Measurements from ENCODE around the gene OASL.

Gene OASL

DNA sequence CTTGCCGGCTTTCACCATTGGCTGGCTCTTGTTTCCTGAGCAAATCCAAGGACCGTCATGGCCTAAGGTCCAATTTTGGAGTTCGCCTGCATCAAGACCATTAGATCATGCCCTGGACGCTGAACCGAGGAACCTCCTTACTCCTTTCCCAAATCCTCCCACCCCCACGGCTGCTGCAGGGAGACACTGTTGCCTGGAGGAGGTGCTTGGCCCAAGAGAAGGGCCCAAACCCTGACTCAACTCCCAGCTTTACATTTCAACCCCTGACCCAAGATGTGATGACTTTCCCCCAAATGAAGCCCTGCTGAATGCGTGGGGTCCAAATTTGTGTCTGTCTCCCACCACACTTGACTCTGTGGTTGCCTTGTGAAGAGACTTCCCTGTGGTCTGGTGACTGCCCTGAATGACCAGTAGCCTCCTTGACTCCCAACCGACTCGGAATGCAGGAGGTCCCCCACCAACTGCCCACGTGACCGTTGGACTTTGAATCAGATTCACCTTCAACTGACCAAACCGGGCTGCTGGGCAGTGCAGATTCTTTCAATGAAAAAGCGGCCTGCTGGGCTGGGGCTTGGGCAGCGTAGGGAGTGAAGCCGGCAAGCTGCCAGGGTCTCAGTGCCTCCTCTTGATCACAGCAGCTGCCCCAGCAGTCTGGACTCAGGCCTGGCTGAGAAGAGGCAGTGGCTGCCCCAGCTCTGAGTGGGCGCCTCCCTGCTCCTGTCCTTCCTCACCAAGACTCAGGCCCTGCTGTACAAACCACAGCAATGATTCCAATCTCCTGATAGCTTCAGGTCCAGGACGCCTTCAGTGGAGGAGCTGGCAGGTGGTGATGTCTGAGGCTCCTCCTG is 46.7 kb upstream of the OASL start:
- TF ChIP-seq CREB1 (IDR thresholded peaks at IDR 0.05; ENCODE audit: low read depth) = no peak
- TF ChIP-seq ZBTB7A (IDR thresholded peaks at IDR 0.05; ENCODE audit: low read depth) = no peak

DNA sequence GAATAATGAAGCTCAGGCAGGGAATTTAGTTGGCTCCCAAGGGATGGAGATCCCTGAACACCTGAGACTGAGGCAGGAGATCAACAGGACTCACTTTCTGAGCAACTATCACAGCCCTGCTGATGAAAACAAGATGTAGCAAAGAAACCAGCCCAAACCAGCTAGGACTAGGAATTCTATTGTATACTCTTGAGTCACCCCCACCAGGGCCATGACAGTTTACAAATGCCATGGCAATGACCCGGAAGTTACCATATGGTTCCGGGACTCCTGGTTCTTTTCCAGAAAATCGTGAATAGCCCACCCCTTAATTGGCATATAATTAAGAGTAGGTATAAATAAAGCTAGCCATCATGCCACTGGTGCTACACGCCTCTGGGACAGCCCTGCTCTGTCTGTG is 46.0 kb upstream of the OASL start:
- TF ChIP-seq, protein P1, sequence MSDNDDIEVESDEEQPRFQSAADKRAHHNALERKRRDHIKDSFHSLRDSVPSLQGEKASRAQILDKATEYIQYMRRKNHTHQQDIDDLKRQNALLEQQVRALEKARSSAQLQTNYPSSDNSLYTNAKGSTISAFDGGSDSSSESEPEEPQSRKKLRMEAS (IDR thresholded peaks at IDR 0.05) = no peak
- no peak for TF ChIP-seq EGR1 (IDR thresholded peaks at IDR 0.05)
- no peak for TF ChIP-seq FOXM1 (IDR thresholded peaks at IDR 0.05; ENCODE audit: borderline replicate concordance, low read depth)
- no peak for TF ChIP-seq TCF12 (IDR thresholded peaks at IDR 0.05; ENCODE audit: low read depth)
- TF ChIP-seq CEBPB (IDR thresholded peaks at IDR 0.05) = no peak
- no peak for TF ChIP-seq NFIC (IDR thresholded peaks at IDR 0.05)
- TF ChIP-seq RAD21 (IDR thresholded peaks at IDR 0.05; ENCODE audit: low read depth) = no peak
- TF ChIP-seq TAF1 (IDR thresholded peaks at IDR 0.05; ENCODE audit: low read depth) = no peak
- no peak for TF ChIP-seq YY1 (IDR thresholded peaks at IDR 0.05; ENCODE audit: low read depth)
- no peak for TF ChIP-seq CREB1 (IDR thresholded peaks at IDR 0.05; ENCODE audit: low read depth)
- TF ChIP-seq EP300 (IDR thresholded peaks at IDR 0.05; ENCODE audit: borderline replicate concordance) = no peak
- no peak for TF ChIP-seq REST (IDR thresholded peaks at IDR 0.05; ENCODE audit: low read depth)
- TF ChIP-seq, protein P2, sequence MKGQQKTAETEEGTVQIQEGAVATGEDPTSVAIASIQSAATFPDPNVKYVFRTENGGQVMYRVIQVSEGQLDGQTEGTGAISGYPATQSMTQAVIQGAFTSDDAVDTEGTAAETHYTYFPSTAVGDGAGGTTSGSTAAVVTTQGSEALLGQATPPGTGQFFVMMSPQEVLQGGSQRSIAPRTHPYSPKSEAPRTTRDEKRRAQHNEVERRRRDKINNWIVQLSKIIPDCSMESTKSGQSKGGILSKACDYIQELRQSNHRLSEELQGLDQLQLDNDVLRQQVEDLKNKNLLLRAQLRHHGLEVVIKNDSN (IDR thresholded peaks at IDR 0.05) = no peak
- TF ChIP-seq TEAD4 (IDR thresholded peaks at IDR 0.05) = no peak
- TF ChIP-seq ZBTB7A (IDR thresholded peaks at IDR 0.05; ENCODE audit: low read depth) = no peak

- TF ChIP-seq TAF1 (IDR thresholded peaks at IDR 0.05; ENCODE audit: low read depth) (no peak), TCF12 (IDR thresholded peaks at IDR 0.05; ENCODE audit: low read depth) (no peak), FOXM1 (IDR thresholded peaks at IDR 0.05; ENCODE audit: borderline replicate concordance, low read depth) (no peak), NFIC (IDR thresholded peaks at IDR 0.05) (no peak), RAD21 (IDR thresholded peaks at IDR 0.05; ENCODE audit: low read depth) (no peak), ZBTB7A (IDR thresholded peaks at IDR 0.05; ENCODE audit: low read depth) (no peak), EGR1 (IDR thresholded peaks at IDR 0.05) (no peak), YY1 (IDR thresholded peaks at IDR 0.05; ENCODE audit: low read depth) (no peak), CREB1 (IDR thresholded peaks at IDR 0.05; ENCODE audit: low read depth) (no peak), TEAD4 (IDR thresholded peaks at IDR 0.05) (no peak), REST (IDR thresholded peaks at IDR 0.05; ENCODE audit: low read depth) (no peak), EP300 (IDR thresholded peaks at IDR 0.05; ENCODE audit: borderline replicate concordance) (no peak), CEBPB (IDR thresholded peaks at IDR 0.05) (no peak)
- TF ChIP-seq, protein P2 (IDR thresholded peaks at IDR 0.05) = no peak
- TF ChIP-seq, protein P1 (IDR thresholded peaks at IDR 0.05) = no peak
Measured at GRCh38 chr12:121084229-121084628, 45.2 kb upstream of the OASL start.

GRCh38 chr12:121080909-121081308 is 41.9 kb upstream of the OASL start:
- no peak for TF ChIP-seq TCF12 (IDR thresholded peaks at IDR 0.05; ENCODE audit: low read depth)
- no peak for TF ChIP-seq YY1 (IDR thresholded peaks at IDR 0.05; ENCODE audit: low read depth)
- no peak for TF ChIP-seq FOXM1 (IDR thresholded peaks at IDR 0.05; ENCODE audit: borderline replicate concordance, low read depth)
- no peak for TF ChIP-seq TAF1 (IDR thresholded peaks at IDR 0.05; ENCODE audit: low read depth)
- TF ChIP-seq, protein P1 (IDR thresholded peaks at IDR 0.05) = no peak
- no peak for TF ChIP-seq REST (IDR thresholded peaks at IDR 0.05; ENCODE audit: low read depth)
- no peak for TF ChIP-seq ZBTB7A (IDR thresholded peaks at IDR 0.05; ENCODE audit: low read depth)
- no peak for TF ChIP-seq TEAD4 (IDR thresholded peaks at IDR 0.05)
- no peak for TF ChIP-seq NFIC (IDR thresholded peaks at IDR 0.05)
- TF ChIP-seq, protein P2 (IDR thresholded peaks at IDR 0.05) = no peak
- no peak for TF ChIP-seq EP300 (IDR thresholded peaks at IDR 0.05; ENCODE audit: borderline replicate concordance)
- TF ChIP-seq EGR1 (IDR thresholded peaks at IDR 0.05) = no peak
- no peak for TF ChIP-seq CEBPB (IDR thresholded peaks at IDR 0.05)
- no peak for TF ChIP-seq RAD21 (IDR thresholded peaks at IDR 0.05; ENCODE audit: low read depth)
- no peak for TF ChIP-seq CREB1 (IDR thresholded peaks at IDR 0.05; ENCODE audit: low read depth)
